RWPE2 (cell line): ENCODE measurements around the gene SGK2.
"Not testable (repeated sequence)": the region's sequence is repeated elsewhere in the genome, so short reads cannot be mapped to it uniquely, and the experiment has no call there.

Experiments used
- ATAC-seq: fragments of 200-7000 bp; cut with Tn5 transposase; 3 replicates; pipeline ENCODE4 v1.9.1; 2021; ENCODE audit warnings: low read depth
- DNase-seq: peaks from one replicate; pipeline ENCODE4 v3.0.0-alpha.2; 2020; ENCODE audit warnings: low spot score
- H3K27ac ChIP-seq: fragments of 450-650 bp; 2 replicates; pipeline ENCODE4 v1.5.1; 2017; ENCODE audit warnings: mild to moderate bottlenecking; ENCODE audit not compliant: poor library complexity, severe bottlenecking
- H3K27me3 ChIP-seq: fragments of 250-450 bp; sonication (Bioruptor Pico); 2 replicates; pipeline ENCODE4 v1.5.1; 2021; ENCODE audit warnings: mild to moderate bottlenecking, moderate library complexity; ENCODE audit not compliant: insufficient read depth, poor library complexity, severe bottlenecking
- H3K36me3 ChIP-seq: fragments of 250-450 bp; sonication (Bioruptor Pico); 2 replicates; pipeline ENCODE4 v1.5.1; 2020; ENCODE audit warnings: low read depth, mild to moderate bottlenecking, moderate library complexity
- H3K4me1 ChIP-seq: fragments of 250-450 bp; sonication (Bioruptor Pico); 2 replicates; pipeline ENCODE4 v1.5.1; 2021; ENCODE audit warnings: mild to moderate bottlenecking, moderate library complexity; ENCODE audit not compliant: insufficient read depth, poor library complexity, severe bottlenecking
- H3K4me3 ChIP-seq: fragments of 250-450 bp; sonication (Bioruptor Pico); 2 replicates; pipeline ENCODE4 v1.5.1; 2021; ENCODE audit warnings: mild to moderate bottlenecking, moderate library complexity; ENCODE audit not compliant: severe bottlenecking
- H3K9me3 ChIP-seq: fragments of 250-450 bp; sonication (Bioruptor Pico); 2 replicates; pipeline ENCODE4 v1.5.1; 2021; ENCODE audit warnings: mild to moderate bottlenecking, moderate library complexity; ENCODE audit not compliant: severe bottlenecking
- CTCF ChIP-seq: fragments of 450-650 bp; IDR thresholded peaks from one replicate; pipeline ENCODE4 v1.5.1; 2017; ENCODE audit warnings: mild to moderate bottlenecking, moderate library complexity; ENCODE audit not compliant: poor library complexity, severe bottlenecking

The SGK2 gene

GRCh38 chr20:43586641-43587040 lies 27.8 kb downstream of the SGK2 start:
- H3K4me3 ChIP-seq: no peak overlapping the region
- ATAC-seq (no peak), DNase-seq (no peak)
- no peaks in the 10 kb centered on the region for H3K36me3 ChIP-seq
- TF ChIP-seq CTCF: no peak
- H3K4me1 ChIP-seq: peaks cover 9% of the 10 kb centered on the region
- no peaks in the 10 kb centered on the region for H3K27me3 ChIP-seq
- H3K27ac ChIP-seq: no peak overlapping the region
- H3K9me3 ChIP-seq: no peaks in the 10 kb centered on the region

- peaks cover 13% of the 10 kb centered on the region for H3K4me1 ChIP-seq
- not testable (repeated sequence) for DNase-seq, H3K4me3 ChIP-seq, ATAC-seq, H3K9me3 ChIP-seq, H3K36me3 ChIP-seq, H3K27me3 ChIP-seq, H3K27ac ChIP-seq
Measured at GRCh38 chr20:43588526-43588925, 29.7 kb downstream of the SGK2 start.

GRCh38 chr20:43590036-43590391 lies 31.2 kb downstream of the SGK2 start:
- no peaks in the 10 kb centered on the region for H3K9me3 ChIP-seq
- H3K27me3 ChIP-seq: no peaks in the 10 kb centered on the region
- peak overlapping the region; percentile 22 for H3K27ac ChIP-seq
- DNase-seq (no peak), ATAC-seq (peak; percentile 1)
- peak overlapping the region; percentile 72 for H3K4me3 ChIP-seq
- peaks cover 14% of the 10 kb centered on the region for H3K36me3 ChIP-seq
- peaks cover 13% of the 10 kb centered on the region for H3K4me1 ChIP-seq
- TF ChIP-seq CTCF: no peak

- peaks cover 13% of the 10 kb centered on the region for H3K4me1 ChIP-seq
- peak; percentile 97 for ATAC-seq
- DNase-seq: peak; percentile 99
- peak within 1 kb of the TSS; percentile 22 for H3K27ac ChIP-seq
- H3K4me3 ChIP-seq: peak within 1 kb of the TSS; percentile 72
- H3K27me3 ChIP-seq: no peaks in the 10 kb centered on the region
- H3K9me3 ChIP-seq: no peaks in the 10 kb centered on the region
- TF ChIP-seq CTCF: peak; percentile 6
- H3K36me3 ChIP-seq: peaks cover 20% of the 10 kb centered on the region
Measured at GRCh38 chr20:43590392-43591303, 31.8 kb downstream of the SGK2 start, which contains the start of gene IFT52. IFT52 (plus strand) TSS chr20:43590937; CDS start chr20:43594699, 3,762 bp downstream.

- not testable (repeated sequence) for H3K9me3 ChIP-seq, H3K4me1 ChIP-seq, ATAC-seq, H3K27ac ChIP-seq, DNase-seq, H3K4me3 ChIP-seq, H3K27me3 ChIP-seq
- H3K36me3 ChIP-seq: peaks cover 72% of the 10 kb centered on the region
Measured at GRCh38 chr20:43601960-43602359, 43.1 kb downstream of the SGK2 start.

- Histone ChIP-seq H3K9me3 (no peaks in the 10 kb centered on the region), H3K4me1 (no peaks in the 10 kb centered on the region), H3K36me3 (peaks cover 63% of the 10 kb centered on the region), H3K27ac (no peak overlapping the region), H3K27me3 (no peaks in the 10 kb centered on the region), H3K4me3 (no peak overlapping the region)
- ATAC-seq (no peak), DNase-seq (no peak)
- TF ChIP-seq CTCF: no peak
Measured at GRCh38 chr20:43603124-43603523, 44.3 kb downstream of the SGK2 start.
